ENCODE measurements around the gene FRMD7.
"Not testable (repeated sequence)": the region's sequence is repeated elsewhere in the genome, so short reads cannot be mapped to it uniquely, and the experiment has no call there.

The FRMD7 gene

GRCh38 chrX:132092439-132093065, 35.3 kb downstream of the FRMD7 start:
- peak; percentile 65 for DNase-seq (ENCODE audit: low spot score)

DNA sequence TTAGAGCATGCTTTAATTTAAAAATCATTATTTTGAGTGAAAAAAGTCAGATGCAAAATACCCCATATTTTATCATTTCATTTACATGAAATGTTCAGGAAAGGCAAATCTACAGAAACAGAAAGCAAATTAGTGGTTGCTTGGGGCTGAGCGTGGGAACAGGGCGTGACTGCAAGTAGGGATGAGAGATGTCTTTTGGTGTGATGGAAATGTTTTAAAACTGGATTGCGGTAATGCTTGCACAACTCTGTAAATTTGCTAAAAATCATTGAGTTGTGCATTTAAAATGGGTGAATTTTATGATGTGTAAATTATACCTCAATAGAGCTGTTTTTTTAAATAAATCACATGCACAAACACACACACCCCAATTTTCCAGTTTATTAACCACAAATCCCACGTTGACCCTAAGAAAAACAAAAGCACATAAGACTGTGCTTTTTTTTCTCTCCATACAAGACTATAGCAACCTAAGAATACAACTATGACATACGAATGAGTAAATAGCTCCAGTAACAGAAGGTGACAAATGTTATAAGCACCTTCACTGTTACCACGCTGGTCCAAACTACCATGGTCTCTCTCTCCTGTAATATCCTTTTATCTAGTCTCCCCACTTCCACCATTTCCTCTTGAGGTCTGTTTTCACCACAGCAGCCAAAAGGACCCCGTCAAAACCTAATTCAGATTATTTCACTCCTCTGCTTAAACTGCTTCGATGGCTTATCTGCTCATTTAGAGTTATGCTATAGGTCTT, 37.2 kb downstream of the FRMD7 start:
- DNase-seq (ENCODE audit: low spot score) = no peak

- DNase-seq (ENCODE audit: low spot score) = no peak
Observed at GRCh38 chrX:132088864-132089263, 39.0 kb downstream of the FRMD7 start.

DNA sequence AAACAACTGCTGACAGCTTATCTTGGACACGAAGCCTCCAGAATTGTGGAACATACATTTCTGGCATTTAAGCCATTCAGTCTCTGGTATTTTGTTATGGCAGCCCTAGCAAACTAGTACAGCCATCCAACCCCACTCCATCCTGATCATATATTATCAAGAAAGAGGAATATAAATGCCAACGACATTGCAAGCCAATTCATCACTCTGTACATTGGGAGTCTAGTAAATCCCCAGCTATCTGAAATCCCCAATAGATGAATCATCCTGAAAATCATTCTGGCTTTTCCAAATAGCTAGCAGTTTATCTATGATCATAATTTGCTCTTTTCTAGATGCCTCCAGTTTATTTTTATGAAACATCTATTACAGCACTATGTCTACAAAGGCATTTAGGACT, 41.1 kb downstream of the FRMD7 start:
- no peak for DNase-seq (ENCODE audit: low spot score)

- DNase-seq (ENCODE audit: low spot score) = no peak
Observed at GRCh38 chrX:132085786-132086185, 42.0 kb downstream of the FRMD7 start.

GRCh38 chrX:132077912-132078311, 49.9 kb downstream of the FRMD7 start:
- DNase-seq (ENCODE audit: low spot score) = no peak

- DNase-seq (ENCODE audit: low spot score) = no peak
Observed at GRCh38 chrX:132077414-132077813, 50.4 kb downstream of the FRMD7 start.

GRCh38 chrX:132071254-132071653, 56.6 kb downstream of the FRMD7 start:
- peak; percentile 42 for DNase-seq (ENCODE audit: low spot score)

GRCh38 chrX:132068405-132068804, 59.4 kb downstream of the FRMD7 start:
- DNase-seq (ENCODE audit: low spot score) = no peak

- no peak for DNase-seq (ENCODE audit: low spot score)
Observed at GRCh38 chrX:132063862-132064261, 64.0 kb downstream of the FRMD7 start.

GRCh38 chrX:132063334-132063733, 64.5 kb downstream of the FRMD7 start:
- DNase-seq (ENCODE audit: low spot score) = no peak

DNA sequence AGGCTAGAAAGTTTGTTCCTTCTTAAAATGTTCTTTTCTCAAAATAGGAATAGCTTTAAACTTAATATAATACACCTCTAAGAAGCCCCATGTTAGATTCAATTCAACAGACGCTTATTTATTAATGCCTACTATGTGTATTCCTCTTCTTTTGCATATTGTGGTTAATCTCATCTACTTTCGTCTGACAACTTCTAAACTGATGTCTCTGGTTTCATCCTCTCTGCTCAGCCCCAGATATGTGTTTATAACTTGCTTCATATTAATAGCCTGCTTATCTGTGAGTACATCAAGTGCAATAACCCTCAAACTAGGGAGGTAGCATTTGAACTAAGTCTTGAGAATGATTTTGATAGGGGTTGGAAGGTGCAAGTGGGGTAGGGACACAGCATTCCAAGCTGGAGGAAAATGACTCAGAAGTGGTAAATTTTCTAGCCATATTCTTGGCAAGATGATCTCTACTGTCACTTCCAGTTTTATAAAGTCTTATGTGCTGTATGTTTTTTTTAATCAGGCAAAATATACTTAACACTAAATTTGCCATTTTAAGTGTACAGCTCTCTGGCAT, 67.8 kb downstream of the FRMD7 start:
- DNase-seq (ENCODE audit: low spot score) = no peak

GRCh38 chrX:132058975-132059374, 68.8 kb downstream of the FRMD7 start:
- no peak for DNase-seq (ENCODE audit: low spot score)

GRCh38 chrX:132058050-132058449, 69.8 kb downstream of the FRMD7 start:
- no peak for DNase-seq (ENCODE audit: low spot score)

GRCh38 chrX:132051778-132052177, 76.0 kb downstream of the FRMD7 start:
- DNase-seq (ENCODE audit: low spot score) = not testable (repeated sequence)

DNA sequence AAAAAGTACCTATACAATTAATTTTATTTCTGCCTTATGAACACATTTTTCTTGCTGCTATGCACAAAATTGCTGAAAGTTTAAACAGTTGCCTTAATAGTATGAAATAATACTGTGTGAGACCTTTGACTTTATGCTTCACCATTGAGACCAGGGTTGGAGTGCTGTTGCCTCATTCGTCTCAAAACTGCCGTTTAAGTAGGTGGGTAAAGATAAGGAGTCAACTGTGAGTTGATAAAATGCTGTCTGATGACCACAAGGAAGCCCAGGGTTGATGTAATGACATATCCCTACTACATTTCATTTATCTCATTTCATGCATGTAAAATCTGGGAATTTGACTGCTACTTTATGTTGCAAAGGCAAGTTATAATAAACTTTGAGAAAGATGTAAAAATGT, 81.3 kb downstream of the FRMD7 start:
- no peak for DNase-seq (ENCODE audit: low spot score)

GRCh38 chrX:132045456-132045855, 82.4 kb downstream of the FRMD7 start:
- DNase-seq (ENCODE audit: low spot score) = no peak

DNA sequence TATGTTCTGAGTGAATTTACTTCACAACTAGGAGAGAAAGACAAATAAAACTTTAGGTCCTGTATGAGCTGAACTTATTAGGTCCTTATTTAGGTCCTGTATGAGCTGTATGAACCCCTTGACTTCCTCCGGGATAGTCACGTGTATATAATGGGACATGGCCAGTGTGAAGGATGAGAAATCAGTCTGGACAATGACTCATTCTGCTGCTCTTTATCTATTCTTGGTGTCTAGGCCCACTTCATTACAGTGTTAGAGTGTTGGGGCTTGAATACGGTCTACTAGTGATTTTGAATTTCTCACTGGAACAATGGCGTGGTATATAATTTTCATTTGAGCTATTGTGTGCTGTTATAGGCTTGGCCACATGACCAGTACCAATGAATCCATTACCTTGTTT, 82.9 kb downstream of the FRMD7 start:
- DNase-seq (ENCODE audit: low spot score) = no peak

DNA sequence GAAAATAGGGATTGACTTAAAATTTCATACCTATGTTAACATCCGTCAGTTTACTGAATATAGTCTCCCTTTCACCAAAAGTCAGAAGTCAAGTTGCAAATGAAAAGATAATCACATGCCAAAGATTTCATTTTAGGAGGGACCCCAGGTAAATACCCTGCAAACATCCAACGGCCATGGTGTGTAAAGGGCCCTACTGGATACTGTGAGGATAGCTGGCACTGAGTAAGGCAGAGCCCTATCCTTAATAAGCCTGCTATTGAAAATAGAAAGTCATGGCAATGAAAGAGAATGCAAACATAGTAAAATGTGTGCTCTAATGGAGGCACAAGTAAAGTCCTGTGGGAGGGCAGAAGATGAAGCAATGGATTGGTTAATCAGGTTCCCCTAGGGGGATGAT, 83.8 kb downstream of the FRMD7 start:
- no peak for DNase-seq (ENCODE audit: low spot score)

- DNase-seq (ENCODE audit: low spot score) = peak; percentile 13
Observed at GRCh38 chrX:132041015-132041414, 86.8 kb downstream of the FRMD7 start.

- DNase-seq (ENCODE audit: low spot score) = no peak
Observed at GRCh38 chrX:132040066-132040465, 87.8 kb downstream of the FRMD7 start.

GRCh38 chrX:132037479-132037993, 90.3 kb downstream of the FRMD7 start:
- no peak for DNase-seq (ENCODE audit: low spot score)

GRCh38 chrX:132034648-132035047, 93.2 kb downstream of the FRMD7 start:
- DNase-seq (ENCODE audit: low spot score) = no peak

Measured in AG08395 (cell line).